CD4-positive, alpha-beta T cell (primary cell): ENCODE results near the gene AQP5. TPM values are rescaled to one million over a fixed set of nuclear protein-coding genes. Genes with fewer than 3 reads are reported as not detected.

Source experiments
- ATAC-seq: fragments of 200-7000 bp; cut with Tn5 transposase; one replicate; pipeline ENCODE4 v1.10.0; 2022; ENCODE audit warnings: mild to moderate bottlenecking; ENCODE audit not compliant: poor library complexity
- CTCF ChIA-PET: fragments of 350-600 bp; sonication (Branson Sonifier 250); formaldehyde crosslinking; loops from one replicate; lab custom pipeline; 2021; ENCODE audit warnings: antibody characterized with exemption, inconsistent platforms; lab: Charles Lee
- POLR2A ChIA-PET: fragments of 350-600 bp; sonication (Branson Sonifier 250); formaldehyde crosslinking; loops from one replicate; lab custom pipeline; 2021; ENCODE audit warnings: antibody characterized with exemption, inconsistent platforms; lab: Charles Lee
- DNase-seq, 14 experiments: peaks; one replicate each; pipeline ENCODE4 v3.0.0-alpha.2; 2013 to 2020; ENCODE audit warnings: mixed read lengths in 2 of 14
- H3K27ac ChIP-seq, 2 donors: one replicate each; pipeline versions ENCODE4 v1.5.1 to v1.7.0; 2013; ENCODE audit warnings: low read length in 2 of 2, low read depth in 1 of 2, mild to moderate bottlenecking in 1 of 2
- H3K27me3 ChIP-seq, 2 experiments: 1 replicate in 1 of 2; 2 replicates in 1 of 2; pipeline versions ENCODE4 v1.6.1 to v1.7.0; 2013; ENCODE audit warnings: low read length in 2 of 2, control low read depth in 1 of 2, mild to moderate bottlenecking in 1 of 2, moderate library complexity in 1 of 2; ENCODE audit not compliant: insufficient read depth in 2 of 2, control insufficient read depth in 1 of 2
- H3K36me3 ChIP-seq: one replicate; pipeline ENCODE4 v1.6.1; 2013; ENCODE audit warnings: low read length, control low read depth; ENCODE audit not compliant: insufficient read depth
- H3K4me1 ChIP-seq: one replicate; pipeline ENCODE4 v1.6.1; 2013; ENCODE audit warnings: low read length, control low read depth; ENCODE audit not compliant: insufficient read depth
- H3K4me3 ChIP-seq: one replicate; pipeline ENCODE4 v1.5.1; 2013; ENCODE audit warnings: mild to moderate bottlenecking, low read length, moderate library complexity
- H3K9me3 ChIP-seq, 2 experiments: 1 replicate in 1 of 2; 2 replicates in 1 of 2; pipeline versions ENCODE4 v1.6.1 to v1.7.0; 2013; ENCODE audit warnings: low read length in 2 of 2, mild to moderate bottlenecking in 2 of 2, control low read depth in 1 of 2, moderate library complexity in 1 of 2; ENCODE audit not compliant: control insufficient read depth in 1 of 2, insufficient read depth in 1 of 2
- H3K27ac Mint-ChIP-seq: one replicate; pipeline ENCODE4 v1.8.0; 2020; ENCODE audit warnings: mixed read lengths
- H3K27me3 Mint-ChIP-seq: one replicate; pipeline ENCODE4 v1.8.0; 2021; ENCODE audit warnings: mixed read lengths
- H3K36me3 Mint-ChIP-seq: one replicate; pipeline ENCODE4 v1.8.0; 2021; ENCODE audit warnings: low read depth, mixed read lengths
- H3K4me1 Mint-ChIP-seq: one replicate; pipeline ENCODE4 v1.8.0; 2021; ENCODE audit warnings: low read depth, mixed read lengths
- H3K4me3 Mint-ChIP-seq: one replicate; pipeline ENCODE4 v1.8.0; 2020; ENCODE audit warnings: mild to moderate bottlenecking, mixed read lengths
- H3K9me3 Mint-ChIP-seq: one replicate; pipeline ENCODE4 v1.8.0; 2020; ENCODE audit warnings: mixed read lengths
- intact Hi-C, 2 experiments: fragments of 100-400 bp; cut with DNase I in 1 of 2; cut with micrococcal nuclease in 1 of 2; formaldehyde crosslinking; loops; one replicate each; pipeline versions ENCODE4 v1.15.1 to v1.9.0; 2023 to 2025; cut with DNase I, micrococcal nuclease
- total RNA-seq, 174 experiments: library from RNA in 2 of 174; stranded (reverse) in 2 of 174; gene quantifications; one replicate each; pipeline ENCODE4 v1.2.3 and lab custom pipeline; 2021 to 2026
- TF ChIP-seq, protein P1 (sequence below): fragments of 200-600 bp; IDR thresholded peaks from one replicate; pipeline ENCODE4 v1.8.0; 2022; ENCODE audit warnings: antibody characterized with exemption, mild to moderate bottlenecking

The AQP5 gene
- total RNA-seq, 2 experiments from 2014 or later = not detected

DNA sequence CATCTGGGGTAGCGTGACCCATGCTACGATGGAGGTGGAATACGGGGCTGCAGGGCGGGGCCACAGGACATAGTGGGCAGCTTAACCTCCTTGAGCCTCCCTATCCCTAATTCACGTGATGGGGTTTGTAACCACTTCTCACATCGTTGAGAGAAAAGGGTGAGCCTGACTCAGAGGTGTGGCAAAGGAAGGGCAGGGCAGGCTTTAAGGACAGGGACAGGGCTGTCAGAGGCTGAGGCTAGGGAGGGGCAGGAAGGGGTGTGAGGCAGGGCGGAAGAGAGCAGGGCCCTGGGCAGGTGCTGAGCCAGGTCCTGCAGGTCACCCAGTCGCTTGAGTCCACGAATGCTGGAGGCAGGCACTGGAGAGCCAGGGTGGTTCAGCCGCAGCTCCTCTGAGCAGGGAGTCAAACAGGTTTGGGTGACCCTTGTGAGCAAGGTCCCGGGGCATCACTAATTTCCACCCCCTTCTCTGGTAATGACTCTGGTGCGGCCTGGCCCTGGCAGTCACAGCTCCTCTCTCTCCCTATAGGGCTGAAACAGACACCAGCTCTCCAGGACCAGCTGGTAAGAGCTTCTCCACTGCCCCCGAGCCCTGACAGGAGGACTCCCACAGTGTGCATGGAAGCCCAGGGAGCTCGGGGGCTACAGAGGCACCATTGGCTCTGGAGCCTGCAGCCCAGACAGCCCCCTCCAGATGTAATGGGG lies 18.6 kb upstream of the AQP5 start:
- peaks cover 30% of the 10 kb centered on the region for H3K4me1 Mint-ChIP-seq
- Histone ChIP-seq H3K36me3 (no peaks in the 10 kb centered on the region), H3K9me3 (no peaks in the 10 kb centered on the region), H3K4me3 (no peak overlapping the region), H3K27ac (no peak overlapping the region), H3K27me3 (no peaks in the 10 kb centered on the region), H3K4me1 (peaks cover 40% of the 10 kb centered on the region)
- no peaks in the 10 kb centered on the region for H3K36me3 Mint-ChIP-seq
- H3K27me3 Mint-ChIP-seq = no peaks in the 10 kb centered on the region
- DNase-seq (peak in 6 of 14 experiments; percentile 6 to 30 (median 13)), ATAC-seq (peak; percentile 16)
- H3K27ac Mint-ChIP-seq = peak overlapping the region; percentile 13
- no peaks in the 10 kb centered on the region for H3K9me3 Mint-ChIP-seq
- POLR2A ChIA-PET = no interaction called here
- intact Hi-C loops = no loop called here
- no peak overlapping the region for H3K4me3 Mint-ChIP-seq
- TF ChIP-seq, protein P1, sequence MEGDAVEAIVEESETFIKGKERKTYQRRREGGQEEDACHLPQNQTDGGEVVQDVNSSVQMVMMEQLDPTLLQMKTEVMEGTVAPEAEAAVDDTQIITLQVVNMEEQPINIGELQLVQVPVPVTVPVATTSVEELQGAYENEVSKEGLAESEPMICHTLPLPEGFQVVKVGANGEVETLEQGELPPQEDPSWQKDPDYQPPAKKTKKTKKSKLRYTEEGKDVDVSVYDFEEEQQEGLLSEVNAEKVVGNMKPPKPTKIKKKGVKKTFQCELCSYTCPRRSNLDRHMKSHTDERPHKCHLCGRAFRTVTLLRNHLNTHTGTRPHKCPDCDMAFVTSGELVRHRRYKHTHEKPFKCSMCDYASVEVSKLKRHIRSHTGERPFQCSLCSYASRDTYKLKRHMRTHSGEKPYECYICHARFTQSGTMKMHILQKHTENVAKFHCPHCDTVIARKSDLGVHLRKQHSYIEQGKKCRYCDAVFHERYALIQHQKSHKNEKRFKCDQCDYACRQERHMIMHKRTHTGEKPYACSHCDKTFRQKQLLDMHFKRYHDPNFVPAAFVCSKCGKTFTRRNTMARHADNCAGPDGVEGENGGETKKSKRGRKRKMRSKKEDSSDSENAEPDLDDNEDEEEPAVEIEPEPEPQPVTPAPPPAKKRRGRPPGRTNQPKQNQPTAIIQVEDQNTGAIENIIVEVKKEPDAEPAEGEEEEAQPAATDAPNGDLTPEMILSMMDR = no peak
- CTCF ChIA-PET = interaction anchor here (1.5 kb wide), 1 partner anchor 24 kb away, joined by 4 read pairs; no protein-coding TSS in a partner anchor

DNA sequence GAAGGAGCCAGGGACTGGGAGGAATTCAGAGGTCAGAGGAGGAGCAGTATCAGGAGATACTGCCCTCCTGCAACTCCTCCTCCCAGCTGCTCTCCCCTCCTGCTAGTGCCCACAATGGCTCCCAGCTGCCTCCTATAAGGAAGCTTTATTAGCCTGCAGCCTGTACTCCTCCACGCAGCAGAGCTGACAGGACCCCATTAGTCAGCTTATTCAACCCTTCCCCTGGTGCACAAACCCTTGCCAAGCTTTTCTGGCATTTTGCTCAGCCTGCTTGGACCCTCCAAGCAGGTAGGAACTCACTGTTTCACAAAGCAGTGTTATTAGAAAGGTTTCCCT lies 18.1 kb upstream of the AQP5 start:
- no peak overlapping the region for H3K4me3 Mint-ChIP-seq
- POLR2A ChIA-PET = no interaction called here
- intact Hi-C loops = no loop called here
- CTCF ChIA-PET = no interaction called here
- TF ChIP-seq, protein P1 = no peak
- Histone ChIP-seq H3K4me1 (peaks cover 40% of the 10 kb centered on the region), H3K27ac (no peak overlapping the region), H3K27me3 (no peaks in the 10 kb centered on the region), H3K9me3 (no peaks in the 10 kb centered on the region), H3K4me3 (no peak overlapping the region), H3K36me3 (no peaks in the 10 kb centered on the region)
- no peaks in the 10 kb centered on the region for H3K27me3 Mint-ChIP-seq
- no peak for ATAC-seq
- H3K36me3 Mint-ChIP-seq = no peaks in the 10 kb centered on the region
- no peaks in the 10 kb centered on the region for H3K9me3 Mint-ChIP-seq
- no peak overlapping the region for H3K27ac Mint-ChIP-seq
- peaks cover 30% of the 10 kb centered on the region for H3K4me1 Mint-ChIP-seq
- no peak for DNase-seq

- no peaks in the 10 kb centered on the region for H3K9me3 ChIP-seq
- peak overlapping the region; percentile 44 for H3K4me3 Mint-ChIP-seq
- H3K36me3 ChIP-seq = no peaks in the 10 kb centered on the region
- POLR2A ChIA-PET = no interaction called here
- H3K9me3 Mint-ChIP-seq = no peaks in the 10 kb centered on the region
- CTCF ChIA-PET = no interaction called here
- no peak overlapping the region for H3K27ac ChIP-seq
- intact Hi-C loops = no loop called here
- TF ChIP-seq, protein P1 = no peak
- H3K4me3 ChIP-seq = no peak overlapping the region
- no peaks in the 10 kb centered on the region for H3K27me3 ChIP-seq
- H3K27ac Mint-ChIP-seq = peak overlapping the region; percentile 57
- peaks cover 30% of the 10 kb centered on the region for H3K4me1 Mint-ChIP-seq
- no peaks in the 10 kb centered on the region for H3K27me3 Mint-ChIP-seq
- peaks cover 40% of the 10 kb centered on the region for H3K4me1 ChIP-seq
- H3K36me3 Mint-ChIP-seq = no peaks in the 10 kb centered on the region
- DNase-seq (no peak), ATAC-seq (no peak)
Observed at GRCh38 chr12:49944046-49944445, 17.6 kb upstream of the AQP5 start.
